ENCODE data around the gene LYZL1.

DNA sequence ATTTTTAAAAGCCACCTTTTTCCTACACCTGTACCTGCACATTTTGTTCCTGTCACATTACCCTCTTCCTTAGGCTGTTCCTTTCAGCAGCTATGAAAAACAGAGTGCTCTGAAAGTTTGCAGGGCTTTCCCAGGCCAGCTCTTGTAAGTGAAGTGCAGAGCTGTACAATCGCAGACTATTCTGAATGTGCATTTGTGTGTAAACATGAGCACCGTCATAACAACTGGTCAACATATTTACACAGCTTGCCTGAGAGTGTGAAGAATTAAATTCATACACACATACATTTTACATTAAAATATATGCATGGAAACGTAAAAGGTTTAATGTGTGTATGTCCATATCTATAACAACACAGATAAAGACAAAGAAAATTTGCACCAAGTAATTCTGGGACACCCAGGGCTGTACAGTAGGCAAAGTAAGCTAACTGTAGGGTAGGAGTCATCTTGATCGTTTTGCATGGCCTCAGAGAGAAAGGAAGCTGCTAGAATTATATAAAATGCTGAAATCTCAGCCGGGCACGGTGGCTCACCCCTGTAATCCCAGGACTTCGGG lies 23.6 kb upstream of the LYZL1 start:
- TF ChIP-seq EZH2 (IDR thresholded peaks at IDR 0.05; ENCODE audit: insufficient read depth, poor library complexity, severe bottlenecking) (no peak), EZH2phosphoT487 (IDR thresholded peaks at IDR 0.05; ENCODE audit: insufficient read depth, low read depth) (no peak)
